Sigmoid colon (tissue), 4 donors: ENCODE measurements around the gene ABHD3.

Experiments used
- CTCF ChIP-seq, 4 experiments: fragments of 450-650 bp in 3 of 4; fragments of 200-600 bp in 1 of 4; IDR thresholded peaks; one replicate each; pipeline ENCODE4 v1.5.1; 2016 to 2019; ENCODE audit warnings: antibody characterized with exemption in 4 of 4, mild to moderate bottlenecking in 3 of 4, moderate library complexity in 2 of 4
- EP300 ChIP-seq, 4 donors: sonication (generic); formaldehyde crosslinking; IDR thresholded peaks; one replicate each; pipeline ENCODE4 v1.6.1; 2017; ENCODE audit warnings: antibody characterized with exemption in 4 of 4
- POLR2A ChIP-seq, 2 donors: fragments of 450-650 bp; IDR thresholded peaks; one replicate each; pipeline ENCODE4 v1.6.1; 2016; ENCODE audit warnings: antibody characterized with exemption in 2 of 2, mild to moderate bottlenecking in 2 of 2, moderate library complexity in 2 of 2
- POLR2AphosphoS5 ChIP-seq, 4 donors: sonication (generic); formaldehyde crosslinking; IDR thresholded peaks; one replicate each; pipeline ENCODE4 v1.6.1; 2017; ENCODE audit warnings: antibody characterized with exemption in 4 of 4

GRCh38 chr18:21672521-21673267 lies 31.9 kb downstream of the ABHD3 start:
- no peak for TF ChIP-seq CTCF (IDR thresholded peaks at IDR 0.05)
- TF ChIP-seq POLR2AphosphoS5 (IDR thresholded peaks at IDR 0.05) = peak in 1 of 4 donors; percentile 16
- no peak for TF ChIP-seq POLR2A (IDR thresholded peaks at IDR 0.05)
- TF ChIP-seq EP300 (IDR thresholded peaks at IDR 0.05) = no peak
